CD4-positive, alpha-beta memory T cell (primary cell): ENCODE data around the gene CCL26. TPM values are rescaled to one million over a fixed set of nuclear protein-coding genes. Genes with fewer than 3 reads are reported as not detected.
"Not testable (repeated sequence)": the region's sequence is repeated elsewhere in the genome, so short reads cannot be mapped to it uniquely, and the experiment has no call there.

Experiments used
- CTCF ChIA-PET: fragments of 350-600 bp; sonication (Branson Sonifier 250); formaldehyde crosslinking; loops from one replicate; lab custom pipeline; 2021; ENCODE audit warnings: inconsistent platforms; ENCODE audit not compliant: partially characterized antibody; lab: Charles Lee
- POLR2A ChIA-PET: fragments of 350-600 bp; sonication (Branson Sonifier 250); formaldehyde crosslinking; loops from one replicate; lab custom pipeline; 2021; ENCODE audit not compliant: partially characterized antibody; lab: Charles Lee
- DNase-seq, 5 donors: peaks; one replicate each; pipeline versions ENCODE4 v3.0.0 to v3.0.0-alpha.2; 2020 to 2022; ENCODE audit warnings: mixed read lengths in 1 of 5
- H3K27ac ChIP-seq: one replicate; pipeline ENCODE4 v1.7.0; 2013; ENCODE audit warnings: low read depth, low read length
- H3K27me3 ChIP-seq: 2 replicates; pipeline ENCODE4 v1.7.0; 2013; ENCODE audit warnings: mild to moderate bottlenecking, low read length, moderate library complexity; ENCODE audit not compliant: insufficient read depth
- H3K36me3 ChIP-seq: 2 replicates; pipeline ENCODE4 v1.7.0; 2013; ENCODE audit warnings: mild to moderate bottlenecking, low read length, moderate library complexity; ENCODE audit not compliant: insufficient read depth
- H3K4me1 ChIP-seq: 2 replicates; pipeline ENCODE4 v1.7.0; 2013; ENCODE audit warnings: mild to moderate bottlenecking, low read length, moderate library complexity; ENCODE audit not compliant: insufficient read depth
- H3K4me3 ChIP-seq, 2 donors: one replicate each; pipeline ENCODE4 v1.7.0; 2013; ENCODE audit warnings: low read length in 2 of 2, mild to moderate bottlenecking in 1 of 2
- H3K9me3 ChIP-seq, 2 donors: one replicate each; pipeline ENCODE4 v1.7.0; 2013; ENCODE audit warnings: low read length in 2 of 2, control low read depth in 1 of 2; ENCODE audit not compliant: control insufficient read depth in 1 of 2
- H3K27ac Mint-ChIP-seq, 7 donors: one replicate each; pipeline ENCODE4 v1.8.0; 2020 to 2021; ENCODE audit warnings: mixed read lengths in 7 of 7, mild to moderate bottlenecking in 6 of 7, inconsistent platforms in 3 of 7, moderate library complexity in 3 of 7
- H3K27me3 Mint-ChIP-seq, 2 donors: one replicate each; pipeline ENCODE4 v1.8.0; 2020 to 2021; ENCODE audit warnings: mixed read lengths in 2 of 2
- H3K36me3 Mint-ChIP-seq, 2 donors: one replicate each; pipeline ENCODE4 v1.8.0; 2020 to 2021; ENCODE audit warnings: mixed read lengths in 2 of 2, inconsistent platforms in 1 of 2, mild to moderate bottlenecking in 1 of 2
- H3K4me1 Mint-ChIP-seq, 4 donors: one replicate each; pipeline ENCODE4 v1.8.0; 2020 to 2021; ENCODE audit warnings: mixed read lengths in 4 of 4, mild to moderate bottlenecking in 1 of 4
- H3K4me3 Mint-ChIP-seq, 8 donors: one replicate each; pipeline ENCODE4 v1.8.0; 2020 to 2021; ENCODE audit warnings: mixed read lengths in 8 of 8, mild to moderate bottlenecking in 7 of 8, moderate library complexity in 6 of 8, inconsistent platforms in 3 of 8
- H3K9me3 Mint-ChIP-seq, 8 donors: one replicate each; pipeline ENCODE4 v1.8.0; 2020 to 2021; ENCODE audit warnings: mixed read lengths in 8 of 8, mild to moderate bottlenecking in 5 of 8, inconsistent platforms in 3 of 8, moderate library complexity in 1 of 8
- intact Hi-C: fragments of 100-400 bp; cut with micrococcal nuclease; formaldehyde crosslinking; loops from one replicate; pipeline ENCODE4 v1.15.1; 2023
- polyA plus RNA-seq, 2 donors: library from polyadenylated mRNA; unstranded; fragments of 300-500 nt; fragmentation: Illumina TruSeq; gene quantifications; one replicate each; pipeline ENCODE4 v1.2.3, GENCODE V29; 2021
- total RNA-seq, 2 experiments: library from RNA; stranded (reverse); gene quantifications; one replicate each; pipeline ENCODE4 v1.2.3, GENCODE V29; 2021

The CCL26 gene
- total and polyA plus RNA-seq, 4 experiments from 2014 or later = not detected

GRCh38 chr7:75773958-75774357, 1.9 kb upstream of the CCL26 start:
- not testable (repeated sequence) for H3K9me3 ChIP-seq

DNA sequence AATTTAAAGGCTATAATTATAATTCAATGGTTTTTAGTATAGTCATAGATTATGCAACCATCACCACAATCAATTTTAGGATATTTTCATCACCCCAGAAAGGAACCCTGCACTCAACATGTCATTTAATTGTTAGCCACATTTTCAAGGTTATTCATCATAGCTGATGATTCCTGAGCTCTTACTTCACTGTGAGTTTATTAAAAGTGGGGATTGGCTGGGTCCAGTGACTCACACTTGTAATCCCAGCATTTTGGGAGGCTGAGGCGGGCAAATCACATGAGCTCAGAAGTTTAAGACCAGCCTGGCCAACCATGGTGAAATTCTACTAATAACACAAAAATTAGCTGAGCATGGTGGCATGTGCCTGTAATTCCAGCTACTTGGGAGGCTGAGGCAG, 787 bp downstream of the CCL26 start:
- Mint-ChIP-seq H3K27ac (no peak overlapping the region), H3K36me3 (no peaks in the 10 kb centered on the region), H3K4me1 (peaks cover 0 to 9% (median under 1%) of the 10 kb centered on the region in 4 donors), H3K27me3 (no peaks in the 10 kb centered on the region), H3K4me3 (no peak overlapping the region), H3K9me3 (no peaks in the 10 kb centered on the region)
- CTCF ChIA-PET = interaction anchor here (1.2 to 1.6 kb wide), 2 partner anchors 9 to 249 kb away, joined by 3 read pairs; no protein-coding TSS in a partner anchor
- H3K27me3 ChIP-seq = no peaks in the 10 kb centered on the region
- H3K9me3 ChIP-seq = no peaks in the 10 kb centered on the region
- intact Hi-C loops = no loop called here
- POLR2A ChIA-PET = no interaction called here
- DNase-seq = no peak
- no peaks in the 10 kb centered on the region for H3K36me3 ChIP-seq
- H3K4me3 ChIP-seq = no peak overlapping the region
- peaks cover under 1% of the 10 kb centered on the region for H3K4me1 ChIP-seq
- H3K27ac ChIP-seq = no peak overlapping the region

More at GRCh38 chr7:75773958-75774357, 1.9 kb upstream of the CCL26 start:
- H3K27me3 ChIP-seq, POLR2A ChIA-PET, H3K27ac Mint-ChIP-seq, intact Hi-C loops, H3K27ac ChIP-seq, H3K4me3 Mint-ChIP-seq, H3K4me3 ChIP-seq, DNase-seq, CTCF ChIA-PET, H3K27me3 Mint-ChIP-seq, H3K36me3 ChIP-seq, H3K36me3 Mint-ChIP-seq, H3K9me3 Mint-ChIP-seq: not testable (repeated sequence)
- peaks cover 10% of the 10 kb centered on the region for H3K4me1 ChIP-seq
- peaks cover 5 to 14% (median 8%) of the 10 kb centered on the region in 4 donors for H3K4me1 Mint-ChIP-seq

DNA sequence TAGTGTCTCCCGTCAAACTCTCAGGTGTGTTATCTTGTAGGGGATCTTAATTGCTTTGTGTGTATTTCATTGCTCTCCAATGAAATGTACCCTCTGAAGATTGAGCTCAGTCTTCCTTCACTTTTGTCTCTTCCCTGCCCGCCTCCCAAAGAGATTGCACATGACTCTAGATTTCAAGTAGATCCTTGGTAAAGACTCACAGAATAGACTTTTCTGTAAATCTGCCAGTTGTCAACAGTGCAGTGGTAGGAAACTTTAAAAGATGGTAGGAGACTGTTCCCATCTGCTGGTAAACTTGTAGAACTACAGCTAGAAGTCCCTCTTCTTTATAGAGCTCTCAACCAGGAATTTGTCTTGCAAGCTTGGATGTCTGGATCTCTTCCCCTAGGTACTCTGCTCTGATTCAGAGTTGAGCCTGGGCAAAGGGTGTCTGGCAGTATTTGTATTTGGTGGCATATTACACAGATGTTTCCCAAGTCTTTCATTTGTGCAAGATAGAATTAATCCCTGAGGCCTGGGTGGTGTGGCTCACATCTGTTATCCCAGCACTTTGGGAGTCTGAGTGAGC, 9.6 kb downstream of the CCL26 start:
- no peaks in the 10 kb centered on the region for H3K36me3 ChIP-seq
- H3K9me3 Mint-ChIP-seq = peaks cover 0 to 4% (median 0%) of the 10 kb centered on the region in 8 donors
- no peaks in the 10 kb centered on the region for H3K4me1 ChIP-seq
- DNase-seq = peak in 4 of 5 donors; percentile 50 to 58 (median 54)
- H3K4me3 ChIP-seq = no peak overlapping the region
- H3K9me3 ChIP-seq = no peaks in the 10 kb centered on the region
- intact Hi-C loops = loop anchor here (1.0 kb wide), 2 partner anchors 23 to 119 kb away; no protein-coding TSS in a partner anchor
- no peaks in the 10 kb centered on the region for H3K36me3 Mint-ChIP-seq
- H3K27ac ChIP-seq = no peak overlapping the region
- POLR2A ChIA-PET = no interaction called here
- H3K27me3 Mint-ChIP-seq = peaks cover 0 to 4% of the 10 kb centered on the region in 2 donors
- H3K4me1 Mint-ChIP-seq = peaks cover 2 to 4% (median 4%) of the 10 kb centered on the region in 4 donors
- no peak overlapping the region for H3K27ac Mint-ChIP-seq
- no peaks in the 10 kb centered on the region for H3K27me3 ChIP-seq
- CTCF ChIA-PET = interaction anchor here (0.7 to 2.8 kb wide), 17 partner anchors 9 to 699 kb away, joined by 3 to 10 read pairs (median 3); partner anchors contain the start of gene HIP1
- no peak overlapping the region for H3K4me3 Mint-ChIP-seq

- H3K27ac Mint-ChIP-seq, POLR2A ChIA-PET, DNase-seq, H3K4me1 ChIP-seq, H3K27me3 ChIP-seq, H3K4me3 Mint-ChIP-seq, H3K27ac ChIP-seq, H3K4me1 Mint-ChIP-seq, H3K9me3 ChIP-seq, H3K27me3 Mint-ChIP-seq, H3K9me3 Mint-ChIP-seq, H3K36me3 ChIP-seq, H3K4me3 ChIP-seq, H3K36me3 Mint-ChIP-seq: not testable (repeated sequence)
- CTCF ChIA-PET = interaction anchor here (0.7 to 2.8 kb wide), 18 partner anchors 8 to 698 kb away, joined by 3 to 10 read pairs (median 3); partner anchors contain the start of gene HIP1
- intact Hi-C loops = loop anchor here (1.0 kb wide), 2 partner anchors 22 to 118 kb away; no protein-coding TSS in a partner anchor
These were observed 10.2 kb downstream of the CCL26 start for GRCh38 chr7:75761801-75762200.

DNA sequence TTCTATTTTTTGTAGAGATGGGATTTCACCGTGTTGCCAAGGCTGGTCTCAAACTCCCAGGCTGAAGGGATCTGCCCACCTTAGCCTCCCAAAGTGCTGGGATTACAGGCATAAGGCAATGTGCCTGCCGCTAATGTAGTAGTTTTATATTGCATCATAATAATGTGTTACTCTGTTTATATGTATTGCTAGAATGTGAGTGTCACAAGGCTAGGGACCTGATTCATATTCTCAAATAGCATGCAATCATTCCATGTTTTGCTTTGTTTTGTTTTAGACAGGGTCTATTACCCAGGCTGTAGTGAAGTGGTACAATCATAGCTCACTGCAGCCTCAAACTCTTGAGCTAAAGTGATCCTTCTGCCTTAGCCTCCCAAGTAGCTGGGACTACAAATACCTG, 13.5 kb downstream of the CCL26 start:
- DNase-seq = no peak
- Mint-ChIP-seq H3K4me1 (peaks cover 4% of the 10 kb centered on the region in 4 donors), H3K36me3 (no peaks in the 10 kb centered on the region), H3K27ac (no peak overlapping the region), H3K9me3 (peaks cover 0 to 4% (median 0%) of the 10 kb centered on the region in 8 donors), H3K27me3 (peaks cover 0 to 4% of the 10 kb centered on the region in 2 donors), H3K4me3 (no peak overlapping the region)
- ChIA-PET POLR2A (no interaction called here), CTCF (interaction anchor here (1.2 kb wide), 1 partner anchor 9 kb away, joined by 4 read pairs; no protein-coding TSS in a partner anchor)
- no peaks in the 10 kb centered on the region for H3K27me3 ChIP-seq
- intact Hi-C loops = no loop called here
- no peaks in the 10 kb centered on the region for H3K36me3 ChIP-seq
- H3K4me3 ChIP-seq = no peak overlapping the region
- H3K27ac ChIP-seq = no peak overlapping the region
- H3K9me3 ChIP-seq = no peaks in the 10 kb centered on the region
- H3K4me1 ChIP-seq = no peaks in the 10 kb centered on the region

GRCh38 chr7:75757860-75758259, 14.2 kb downstream of the CCL26 start:
- Histone ChIP-seq H3K9me3 (no peaks in the 10 kb centered on the region), H3K27ac (no peak overlapping the region), H3K36me3 (no peaks in the 10 kb centered on the region), H3K4me1 (no peaks in the 10 kb centered on the region), H3K4me3 (no peak overlapping the region), H3K27me3 (no peaks in the 10 kb centered on the region)
- intact Hi-C loops = no loop called here
- Mint-ChIP-seq H3K9me3 (peaks cover 0 to 4% (median 0%) of the 10 kb centered on the region in 8 donors), H3K4me1 (peaks cover 4 to 5% (median 5%) of the 10 kb centered on the region in 4 donors), H3K27ac (no peak overlapping the region), H3K4me3 (no peak overlapping the region), H3K36me3 (no peaks in the 10 kb centered on the region), H3K27me3 (peaks cover 0 to 4% of the 10 kb centered on the region in 2 donors)
- no peak for DNase-seq
- ChIA-PET CTCF (interaction anchor here (1.2 kb wide), 1 partner anchor 9 kb away, joined by 4 read pairs; no protein-coding TSS in a partner anchor), POLR2A (no interaction called here)

- Mint-ChIP-seq H3K9me3 (peaks cover 0 to 4% (median 0%) of the 10 kb centered on the region in 8 donors), H3K27me3 (no peaks in the 10 kb centered on the region), H3K4me1 (peaks cover under 1 to 3% (median 1%) of the 10 kb centered on the region in 4 donors), H3K27ac (no peak overlapping the region), H3K4me3 (no peak overlapping the region), H3K36me3 (no peaks in the 10 kb centered on the region)
- Histone ChIP-seq H3K27ac (no peak overlapping the region), H3K27me3 (no peaks in the 10 kb centered on the region), H3K36me3 (no peaks in the 10 kb centered on the region), H3K4me3 (no peak overlapping the region), H3K4me1 (no peaks in the 10 kb centered on the region), H3K9me3 (no peaks in the 10 kb centered on the region)
- ChIA-PET CTCF (interaction anchor here (0.6 to 0.7 kb wide), 2 partner anchors 138 to 165 kb away, joined by 3 read pairs; no protein-coding TSS in a partner anchor), POLR2A (no interaction called here)
- DNase-seq = no peak
- intact Hi-C loops = no loop called here
These were observed 14.9 kb downstream of the CCL26 start for GRCh38 chr7:75756991-75757676.
